NAMALWA (cell line): Measurements from ENCODE around the gene CNN3.
A peak's percentile ranks its signal among the peaks of the same experiment; 100 is the strongest.

Experiments
- DNase-seq: peaks from one replicate; pipeline ENCODE4 v3.0.0-alpha.2; 2015; ENCODE audit warnings: low spot score

Gene CNN3

GRCh38 chr1:94855307-94855700, 71.6 kb downstream of the CNN3 start:
- DNase-seq, result no peak

- peak; percentile 88 for DNase-seq
Measured at GRCh38 chr1:94854458-94855306, 72.2 kb downstream of the CNN3 start.

- no peak for DNase-seq
Measured at GRCh38 chr1:94852788-94853187, 74.1 kb downstream of the CNN3 start.

- DNase-seq, result no peak
Measured at GRCh38 chr1:94851571-94851970, 75.3 kb downstream of the CNN3 start.
